ENCODE data around the gene ANP32E. TPM values are rescaled to one million over a fixed set of nuclear protein-coding genes. Genes with fewer than 3 reads are reported as not detected.
"Not testable (repeated sequence)": the region's sequence is repeated elsewhere in the genome, so short reads cannot be mapped to it uniquely, and the experiment has no call there.

Gene ANP32E
- polyA plus RNA-seq, 2 donors: 14.5 to 16.9 TPM

DNA sequence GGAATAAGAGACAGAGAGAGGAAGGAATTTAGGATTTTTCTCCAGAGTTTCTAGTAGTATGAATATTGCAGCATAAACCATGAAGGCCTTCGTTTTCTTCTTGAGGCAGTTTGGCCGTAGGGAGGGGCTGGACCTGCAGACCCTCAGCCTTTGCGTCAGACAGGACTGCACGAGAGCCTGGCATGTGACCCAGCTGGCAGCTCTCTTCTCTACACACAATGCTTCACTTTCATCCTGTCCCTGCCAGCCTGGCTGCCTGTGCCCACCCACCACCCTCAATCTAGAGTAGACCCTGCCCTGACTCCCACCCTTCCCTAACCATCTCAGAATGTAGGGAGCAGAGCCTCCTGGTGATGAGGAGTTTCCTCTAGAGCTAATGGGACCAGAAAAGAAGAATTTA, 23.3 kb upstream of the ANP32E start:
- Histone ChIP-seq H3K4me1 (ENCODE audit: control insufficient read depth in 2 of 2, insufficient read depth in 2 of 2, low read length in 1 of 2) (peaks cover 2 to 3% of the 10 kb centered on the region in 2 donors), H3K9me3 (ENCODE audit: control insufficient read depth in 2 of 2, insufficient read depth in 1 of 2, low read depth in 1 of 2, low read length in 1 of 2) (no peaks in the 10 kb centered on the region), H3K27ac (ENCODE audit: low read depth in 2 of 2, low read length in 1 of 2) (no peak overlapping the region), H3K27me3 (ENCODE audit: control insufficient read depth in 1 of 2, insufficient read depth in 2 of 2, low read length in 2 of 2) (no peaks in the 10 kb centered on the region), H3K36me3 (ENCODE audit: control insufficient read depth in 2 of 2, insufficient read depth in 2 of 2, low read length in 1 of 2) (no peaks in the 10 kb centered on the region), H3K4me3 (ENCODE audit: low read depth in 1 of 2, low read length in 2 of 2) (no peak overlapping the region)
- WGBS, 2 donors: 37 to 39% methylated on average over 4 of the region's 4 CpGs

- Histone ChIP-seq H3K27me3 (ENCODE audit: control insufficient read depth in 1 of 2, insufficient read depth in 2 of 2, low read length in 2 of 2) (no peaks in the 10 kb centered on the region), H3K4me1 (ENCODE audit: control insufficient read depth in 2 of 2, insufficient read depth in 2 of 2, low read length in 1 of 2) (peaks cover 2 to 3% of the 10 kb centered on the region in 2 donors), H3K9me3 (ENCODE audit: control insufficient read depth in 2 of 2, insufficient read depth in 1 of 2, low read depth in 1 of 2, low read length in 1 of 2) (no peaks in the 10 kb centered on the region), H3K4me3 (ENCODE audit: low read depth in 1 of 2, low read length in 2 of 2) (no peak within 1 kb of the TSS), H3K27ac (ENCODE audit: low read depth in 2 of 2, low read length in 1 of 2) (no peak within 1 kb of the TSS), H3K36me3 (ENCODE audit: control insufficient read depth in 2 of 2, insufficient read depth in 2 of 2, low read length in 1 of 2) (no peaks in the 10 kb centered on the region)
- 52 to 68% methylated on average over 12 to 13 of the region's 13 CpGs for WGBS, 2 donors
These were observed 22.0 kb upstream of the ANP32E start, which contains the start of gene CA14 for GRCh38 chr1:150257624-150258585. CA14 (plus strand) TSS chr1:150257774; CDS start chr1:150258129, 355 bp downstream.

DNA sequence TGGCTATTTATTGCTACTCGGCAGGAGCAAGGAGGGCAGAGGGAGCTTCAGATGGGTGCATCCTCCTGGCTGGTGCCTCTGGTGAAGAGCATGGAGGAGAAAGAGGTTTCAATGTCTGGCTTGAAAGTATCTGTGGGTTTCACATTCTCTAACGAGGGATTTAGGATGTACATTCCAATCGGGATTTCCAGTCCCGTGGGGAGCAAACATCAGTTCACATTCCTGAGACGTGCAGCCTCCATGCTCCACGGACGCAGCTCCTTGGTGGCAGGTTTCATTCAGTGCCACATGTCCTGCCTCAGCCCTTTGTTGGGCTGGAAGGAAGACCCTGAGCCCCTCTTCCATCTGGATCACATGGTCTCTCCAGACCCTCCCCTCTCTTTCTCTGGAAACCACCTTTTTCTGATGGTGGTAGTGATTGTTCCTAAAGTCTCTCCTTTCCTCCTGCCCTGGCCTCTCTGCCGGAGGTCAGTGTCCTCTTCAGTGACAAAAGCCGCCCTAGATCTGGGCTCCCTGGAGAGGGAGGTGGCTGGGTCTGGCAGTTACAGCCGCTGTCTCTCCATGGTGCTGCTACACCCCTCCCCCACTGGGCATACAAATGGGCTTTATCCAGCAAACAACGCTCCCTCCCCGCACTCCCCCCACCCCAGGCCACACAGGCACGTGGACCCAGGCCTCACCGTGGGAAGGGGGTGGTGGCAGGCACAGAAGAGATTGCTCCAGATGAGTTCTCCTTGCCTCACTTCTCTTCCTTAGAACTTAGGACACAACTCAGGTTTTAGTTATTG, 20.8 kb upstream of the ANP32E start:
- no peaks in the 10 kb centered on the region for H3K27me3 ChIP-seq (ENCODE audit: control insufficient read depth in 1 of 2, insufficient read depth in 2 of 2, low read length in 2 of 2)
- WGBS, 2 donors: 33 to 34% methylated on average over 14 of the region's 14 CpGs
- no peak overlapping the region for H3K27ac ChIP-seq (ENCODE audit: low read depth in 2 of 2, low read length in 1 of 2)
- peaks cover 2 to 3% of the 10 kb centered on the region in 2 donors for H3K4me1 ChIP-seq (ENCODE audit: control insufficient read depth in 2 of 2, insufficient read depth in 2 of 2, low read length in 1 of 2)
- no peak overlapping the region for H3K4me3 ChIP-seq (ENCODE audit: low read depth in 1 of 2, low read length in 2 of 2)
- H3K36me3 ChIP-seq (ENCODE audit: control insufficient read depth in 2 of 2, insufficient read depth in 2 of 2, low read length in 1 of 2): no peaks in the 10 kb centered on the region
- no peaks in the 10 kb centered on the region for H3K9me3 ChIP-seq (ENCODE audit: control insufficient read depth in 2 of 2, insufficient read depth in 1 of 2, low read depth in 1 of 2, low read length in 1 of 2)

- Histone ChIP-seq H3K27ac (ENCODE audit: low read depth in 2 of 2, low read length in 1 of 2) (no peak overlapping the region), H3K36me3 (ENCODE audit: control insufficient read depth in 2 of 2, insufficient read depth in 2 of 2, low read length in 1 of 2) (no peaks in the 10 kb centered on the region), H3K4me3 (ENCODE audit: low read depth in 1 of 2, low read length in 2 of 2) (no peak overlapping the region), H3K27me3 (ENCODE audit: control insufficient read depth in 1 of 2, insufficient read depth in 2 of 2, low read length in 2 of 2) (no peaks in the 10 kb centered on the region), H3K9me3 (ENCODE audit: control insufficient read depth in 2 of 2, insufficient read depth in 1 of 2, low read depth in 1 of 2, low read length in 1 of 2) (no peaks in the 10 kb centered on the region), H3K4me1 (ENCODE audit: control insufficient read depth in 2 of 2, insufficient read depth in 2 of 2, low read length in 1 of 2) (peaks cover 2 to 3% of the 10 kb centered on the region in 2 donors)
- WGBS, 2 donors: 0% methylated on average over 1 of the region's 1 CpG
These were observed 20.3 kb upstream of the ANP32E start for GRCh38 chr1:150256198-150256553.

- Histone ChIP-seq H3K4me1 (ENCODE audit: control insufficient read depth in 2 of 2, insufficient read depth in 2 of 2, low read length in 1 of 2) (no peaks in the 10 kb centered on the region), H3K9me3 (ENCODE audit: control insufficient read depth in 2 of 2, insufficient read depth in 1 of 2, low read depth in 1 of 2, low read length in 1 of 2) (no peaks in the 10 kb centered on the region), H3K36me3 (ENCODE audit: control insufficient read depth in 2 of 2, insufficient read depth in 2 of 2, low read length in 1 of 2) (no peaks in the 10 kb centered on the region), H3K4me3 (ENCODE audit: low read depth in 1 of 2, low read length in 2 of 2) (no peak overlapping the region), H3K27ac (ENCODE audit: low read depth in 2 of 2, low read length in 1 of 2) (no peak overlapping the region), H3K27me3 (ENCODE audit: control insufficient read depth in 1 of 2, insufficient read depth in 2 of 2, low read length in 2 of 2) (no peaks in the 10 kb centered on the region)
- 78 to 81% methylated on average over 2 of the region's 2 CpGs for WGBS, 2 donors
These were observed 14.0 kb upstream of the ANP32E start for GRCh38 chr1:150249936-150250335.

DNA sequence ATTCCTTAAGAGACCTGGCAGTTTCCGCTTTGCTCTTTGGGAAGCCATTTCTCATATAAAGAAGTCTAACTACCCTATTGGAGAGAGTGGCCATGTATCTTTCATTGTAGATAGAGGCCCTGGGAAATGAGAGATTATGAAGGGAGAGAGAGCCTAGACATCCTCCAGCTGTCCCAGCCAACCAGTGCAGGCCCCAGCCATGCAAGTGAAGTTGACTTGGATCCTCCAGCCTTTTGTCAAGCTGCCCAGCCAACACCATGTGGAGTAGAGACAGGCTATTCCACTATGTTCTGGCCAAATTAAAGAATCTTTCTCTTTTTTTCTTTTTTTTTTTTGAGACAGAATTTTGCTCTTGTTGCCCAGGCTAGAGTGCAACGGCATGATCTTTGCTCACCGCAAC, 7.1 kb upstream of the ANP32E start:
- Histone ChIP-seq H3K27me3 (ENCODE audit: control insufficient read depth in 1 of 2, insufficient read depth in 2 of 2, low read length in 2 of 2) (no peaks in the 10 kb centered on the region), H3K4me3 (ENCODE audit: low read depth in 1 of 2, low read length in 2 of 2) (no peak overlapping the region), H3K36me3 (ENCODE audit: control insufficient read depth in 2 of 2, insufficient read depth in 2 of 2, low read length in 1 of 2) (no peaks in the 10 kb centered on the region), H3K27ac (ENCODE audit: low read depth in 2 of 2, low read length in 1 of 2) (no peak overlapping the region), H3K9me3 (ENCODE audit: control insufficient read depth in 2 of 2, insufficient read depth in 1 of 2, low read depth in 1 of 2, low read length in 1 of 2) (no peaks in the 10 kb centered on the region), H3K4me1 (ENCODE audit: control insufficient read depth in 2 of 2, insufficient read depth in 2 of 2, low read length in 1 of 2) (no peaks in the 10 kb centered on the region)
- WGBS, 2 donors: 84 to 85% methylated on average over 3 of the region's 3 CpGs

DNA sequence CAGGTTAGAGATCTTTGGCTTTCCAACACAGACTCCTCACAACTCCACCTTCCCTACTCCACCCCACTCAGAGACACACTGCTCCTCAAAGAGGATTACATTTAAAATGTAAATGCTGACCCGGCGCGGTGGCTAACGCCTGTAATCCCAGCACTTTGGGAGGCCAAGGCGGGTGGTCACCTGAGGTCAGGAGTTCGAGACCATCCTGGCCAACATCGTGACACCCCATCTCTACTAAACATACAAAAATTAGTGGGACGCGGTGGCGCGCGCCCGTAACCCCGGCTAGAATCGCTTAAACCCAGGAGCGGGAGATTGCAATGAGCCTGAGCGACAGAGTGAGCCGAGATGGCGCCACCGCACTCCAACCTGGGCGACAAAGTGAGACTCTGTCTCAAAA, 1.8 kb upstream of the ANP32E start:
- Histone ChIP-seq H3K9me3 (ENCODE audit: control insufficient read depth in 2 of 2, insufficient read depth in 1 of 2, low read depth in 1 of 2, low read length in 1 of 2) (no peaks in the 10 kb centered on the region), H3K36me3 (ENCODE audit: control insufficient read depth in 2 of 2, insufficient read depth in 2 of 2, low read length in 1 of 2) (no peaks in the 10 kb centered on the region), H3K4me3 (ENCODE audit: low read depth in 1 of 2, low read length in 2 of 2) (no peak overlapping the region), H3K27ac (ENCODE audit: low read depth in 2 of 2, low read length in 1 of 2) (no peak overlapping the region), H3K4me1 (ENCODE audit: control insufficient read depth in 2 of 2, insufficient read depth in 2 of 2, low read length in 1 of 2) (no peaks in the 10 kb centered on the region), H3K27me3 (ENCODE audit: control insufficient read depth in 1 of 2, insufficient read depth in 2 of 2, low read length in 2 of 2) (no peaks in the 10 kb centered on the region)
- WGBS, 2 donors: 94 to 95% methylated on average over 21 of the region's 21 CpGs

DNA sequence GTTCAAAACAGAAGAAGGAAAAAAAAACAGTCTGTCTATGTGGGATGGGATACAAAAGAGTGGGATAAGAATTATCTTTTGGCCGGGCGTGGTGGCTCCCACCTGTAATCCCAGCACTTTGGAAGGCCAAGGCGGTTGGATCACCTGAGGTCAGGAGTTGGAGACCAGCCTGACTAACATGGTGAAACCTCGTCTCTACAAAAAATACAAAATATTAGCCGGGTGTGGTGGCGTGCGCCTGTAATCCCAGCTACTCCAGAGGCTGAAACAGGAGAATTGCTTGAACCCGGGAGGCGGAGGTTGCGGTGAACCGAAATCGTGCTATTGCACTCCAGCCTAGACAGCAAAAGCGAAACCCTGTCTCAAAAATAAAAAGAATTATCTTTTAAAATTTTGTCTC, 1.3 kb upstream of the ANP32E start:
- not testable (repeated sequence) for H3K4me3 ChIP-seq (ENCODE audit: low read depth in 1 of 2, low read length in 2 of 2); H3K27me3 ChIP-seq (ENCODE audit: control insufficient read depth in 1 of 2, insufficient read depth in 2 of 2, low read length in 2 of 2); H3K27ac ChIP-seq (ENCODE audit: low read depth in 2 of 2, low read length in 1 of 2); H3K9me3 ChIP-seq (ENCODE audit: control insufficient read depth in 2 of 2, insufficient read depth in 1 of 2, low read depth in 1 of 2, low read length in 1 of 2); H3K36me3 ChIP-seq (ENCODE audit: control insufficient read depth in 2 of 2, insufficient read depth in 2 of 2, low read length in 1 of 2); H3K4me1 ChIP-seq (ENCODE audit: control insufficient read depth in 2 of 2, insufficient read depth in 2 of 2, low read length in 1 of 2)
- 93% methylated on average over 13 of the region's 13 CpGs for WGBS, 2 donors

DNA sequence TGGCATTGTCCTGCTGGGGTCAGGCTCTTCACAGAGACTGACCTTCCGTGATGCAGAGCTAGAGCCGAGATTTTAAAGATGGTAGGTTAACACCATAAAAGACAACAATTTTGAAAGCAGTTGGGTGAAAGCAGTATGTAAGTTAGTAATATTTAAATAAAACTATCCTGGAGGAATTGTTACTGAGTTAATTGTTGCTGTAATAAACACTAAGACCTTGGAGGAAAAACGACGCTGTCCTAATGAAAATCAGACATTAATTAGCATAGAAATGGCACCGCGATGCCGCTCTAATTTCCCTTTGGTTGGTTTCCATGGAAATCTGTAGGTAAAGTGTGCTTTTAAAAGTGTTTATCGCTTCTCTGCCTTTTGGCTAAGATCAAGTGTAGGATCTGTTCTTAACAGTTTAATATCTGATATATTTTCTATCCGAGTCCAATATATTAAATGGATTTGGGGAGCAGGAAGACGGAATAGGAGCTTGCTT, 745 bp upstream of the ANP32E start:
- Histone ChIP-seq H3K36me3 (ENCODE audit: control insufficient read depth in 2 of 2, insufficient read depth in 2 of 2, low read length in 1 of 2) (no peaks in the 10 kb centered on the region), H3K27ac (ENCODE audit: low read depth in 2 of 2, low read length in 1 of 2) (peak overlapping the region in 1 of 2 donors; percentile 62), H3K9me3 (ENCODE audit: control insufficient read depth in 2 of 2, insufficient read depth in 1 of 2, low read depth in 1 of 2, low read length in 1 of 2) (no peaks in the 10 kb centered on the region), H3K27me3 (ENCODE audit: control insufficient read depth in 1 of 2, insufficient read depth in 2 of 2, low read length in 2 of 2) (no peaks in the 10 kb centered on the region), H3K4me3 (ENCODE audit: low read depth in 1 of 2, low read length in 2 of 2) (peak overlapping the region; percentile 52 to 89), H3K4me1 (ENCODE audit: control insufficient read depth in 2 of 2, insufficient read depth in 2 of 2, low read length in 1 of 2) (no peaks in the 10 kb centered on the region)
- WGBS, 2 donors: 22 to 30% methylated on average over 10 of the region's 10 CpGs

All from esophagus (tissue), 2 donors.